Right lobe of liver (tissue), 4 donors: ENCODE data around the gene OR4E1.
"Not testable (repeated sequence)": the region's sequence is repeated elsewhere in the genome, so short reads cannot be mapped to it uniquely, and the experiment has no call there.

Experiments
- POLR2A ChIP-seq: fragments of 450-650 bp; IDR thresholded peaks from one replicate; pipeline ENCODE4 v1.6.1; 2017; ENCODE audit warnings: antibody characterized with exemption, mild to moderate bottlenecking
- TF ChIP-seq, protein P1 (sequence below), 4 donors: fragments of 200-600 bp in 3 of 4; fragments of 450-650 bp in 1 of 4; IDR thresholded peaks; one replicate each; pipeline versions ENCODE4 v1.5.1 to v1.8.0; 2016 to 2022; ENCODE audit warnings: antibody characterized with exemption in 4 of 4, mild to moderate bottlenecking in 2 of 4
- donor health status: DM: no; HTN: no; CAD: no.
- donor health status: DM: no; HTN: no; CAD: no.
- donor health status: DM: no; HTN: yes; CAD: no.

- TF ChIP-seq, protein P1, sequence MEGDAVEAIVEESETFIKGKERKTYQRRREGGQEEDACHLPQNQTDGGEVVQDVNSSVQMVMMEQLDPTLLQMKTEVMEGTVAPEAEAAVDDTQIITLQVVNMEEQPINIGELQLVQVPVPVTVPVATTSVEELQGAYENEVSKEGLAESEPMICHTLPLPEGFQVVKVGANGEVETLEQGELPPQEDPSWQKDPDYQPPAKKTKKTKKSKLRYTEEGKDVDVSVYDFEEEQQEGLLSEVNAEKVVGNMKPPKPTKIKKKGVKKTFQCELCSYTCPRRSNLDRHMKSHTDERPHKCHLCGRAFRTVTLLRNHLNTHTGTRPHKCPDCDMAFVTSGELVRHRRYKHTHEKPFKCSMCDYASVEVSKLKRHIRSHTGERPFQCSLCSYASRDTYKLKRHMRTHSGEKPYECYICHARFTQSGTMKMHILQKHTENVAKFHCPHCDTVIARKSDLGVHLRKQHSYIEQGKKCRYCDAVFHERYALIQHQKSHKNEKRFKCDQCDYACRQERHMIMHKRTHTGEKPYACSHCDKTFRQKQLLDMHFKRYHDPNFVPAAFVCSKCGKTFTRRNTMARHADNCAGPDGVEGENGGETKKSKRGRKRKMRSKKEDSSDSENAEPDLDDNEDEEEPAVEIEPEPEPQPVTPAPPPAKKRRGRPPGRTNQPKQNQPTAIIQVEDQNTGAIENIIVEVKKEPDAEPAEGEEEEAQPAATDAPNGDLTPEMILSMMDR (IDR thresholded peaks at IDR 0.05) = not testable (repeated sequence)
- TF ChIP-seq POLR2A = not testable (repeated sequence)
Observed at GRCh38 chr14:21630503-21630902, 43.1 kb downstream of the OR4E1 start.
